OCI-LY7 (cell line): ENCODE results near the gene WWOX. TPM values are rescaled to one million over a fixed set of nuclear protein-coding genes. Genes with fewer than 3 reads are reported as not detected.

Source experiments
- BruUV-seq: library from RNA; stranded (reverse); fragments of 400-500 nt; replicated peaks from 2 replicates; lab custom pipeline; 2021; lab: Mats Ljungman, UMichigan
- CTCF ChIA-PET: fragments of 300-600 bp; sonication (Branson Sonifier 250); formaldehyde crosslinking; loops from one replicate; lab custom pipeline; 2022; ENCODE audit warnings: antibody characterized with exemption; ENCODE audit not compliant: unreplicated experiment; lab: Charles Lee
- POLR2A ChIA-PET: fragments of 300-600 bp; sonication (Branson Sonifier 250); formaldehyde crosslinking; loops from one replicate; lab custom pipeline; 2022; ENCODE audit warnings: antibody characterized with exemption; lab: Charles Lee
- DNase-seq: peaks from one replicate; pipeline ENCODE4 v3.0.0-alpha.2; 2015; ENCODE audit warnings: low spot score
- H2AFZ ChIP-seq: fragments of 200-600 bp; sonication (generic), shearing (Covaris generic); 2 replicates; pipeline ENCODE4 v1.6.1; 2014; ENCODE audit warnings: mild to moderate bottlenecking, antibody characterized with exemption, low read length, moderate library complexity
- H3K27ac ChIP-seq: fragments of 200-600 bp; sonication (generic); 2 replicates; pipeline ENCODE4 v1.5.1; 2014; ENCODE audit warnings: mixed run types, low read depth, mild to moderate bottlenecking, moderate library complexity, low read length, inconsistent platforms; ENCODE audit not compliant: poor library complexity, severe bottlenecking
- H3K36me3 ChIP-seq: fragments of 200-600 bp; sonication (generic); 2 replicates; pipeline ENCODE4 v1.6.1; 2014; ENCODE audit warnings: mild to moderate bottlenecking, antibody characterized with exemption, low read length, moderate library complexity, mixed read lengths; ENCODE audit not compliant: insufficient read depth
- H3K4me1 ChIP-seq: fragments of 200-600 bp; sonication (generic); 2 replicates; pipeline ENCODE4 v1.5.1; 2014; ENCODE audit warnings: mild to moderate bottlenecking, low read length; ENCODE audit not compliant: insufficient read depth, poor library complexity, severe bottlenecking
- H3K4me2 ChIP-seq: fragments of 200-600 bp; sonication (generic); 2 replicates; pipeline ENCODE4 v1.6.1; 2014; ENCODE audit warnings: mild to moderate bottlenecking, low read length
- H3K4me3 ChIP-seq: fragments of 200-600 bp; sonication (generic); 2 replicates; pipeline ENCODE4 v1.5.1; 2014; ENCODE audit warnings: mild to moderate bottlenecking, low read depth, low read length; ENCODE audit not compliant: poor library complexity, severe bottlenecking
- H3K79me2 ChIP-seq: fragments of 200-600 bp; sonication (generic); 2 replicates; pipeline ENCODE4 v1.6.1; 2016; ENCODE audit warnings: low read depth, mild to moderate bottlenecking, low read length, moderate library complexity, mixed read lengths; ENCODE audit not compliant: insufficient read depth
- H3K9me2 ChIP-seq: fragments of 200-600 bp; sonication (generic); 2 replicates; pipeline ENCODE4 v1.6.1; 2016; ENCODE audit warnings: mild to moderate bottlenecking, low read length, mixed read lengths; ENCODE audit not compliant: insufficient read depth
- H3K9me3 ChIP-seq: fragments of 200-600 bp; sonication (generic); 2 replicates; pipeline ENCODE4 v1.6.1; 2014; ENCODE audit warnings: mild to moderate bottlenecking, mixed run types, low read length, mixed read lengths
- H4K20me1 ChIP-seq: fragments of 200-600 bp; sonication (generic); 2 replicates; pipeline ENCODE4 v1.6.1; 2014; ENCODE audit warnings: mild to moderate bottlenecking, antibody characterized with exemption, low read length, moderate library complexity, mixed read lengths; ENCODE audit not compliant: insufficient read depth
- EZH2phosphoT487 ChIP-seq: fragments of 200-600 bp; sonication (generic); IDR thresholded peaks from 2 replicates; pipeline ENCODE4 v1.6.1; 2018; ENCODE audit warnings: low read depth, borderline replicate concordance, mild to moderate bottlenecking, mixed run types, antibody characterized with exemption, low read length, moderate library complexity, mixed read lengths
- intact Hi-C: fragments of 100-400 bp; cut with micrococcal nuclease; formaldehyde crosslinking; loops from one replicate; pipeline ENCODE4 v1.10.0; 2022; ENCODE audit not compliant: unreplicated experiment
- total RNA-seq, 2 experiments: library from RNA; depleted of rRNA in 1 of 2; stranded (reverse); fragments of >200 nt in 1 of 2; shearing (Covaris generic) in 1 of 2; gene quantifications; 2 replicates each; pipeline ENCODE4 v1.2.3, GENCODE V29; 2014 to 2022
- TF ChIP-seq, protein P1 (sequence below): fragments of 200-600 bp; sonication (generic); conservative IDR thresholded peaks from 2 replicates; pipeline ENCODE4 v1.5.1; 2014; ENCODE audit warnings: mild to moderate bottlenecking, antibody characterized with exemption, low read length, moderate library complexity, mixed read lengths

Gene WWOX
- total RNA-seq, 2 experiments from 2014 or later: 40.2 to 47.6 TPM

DNA sequence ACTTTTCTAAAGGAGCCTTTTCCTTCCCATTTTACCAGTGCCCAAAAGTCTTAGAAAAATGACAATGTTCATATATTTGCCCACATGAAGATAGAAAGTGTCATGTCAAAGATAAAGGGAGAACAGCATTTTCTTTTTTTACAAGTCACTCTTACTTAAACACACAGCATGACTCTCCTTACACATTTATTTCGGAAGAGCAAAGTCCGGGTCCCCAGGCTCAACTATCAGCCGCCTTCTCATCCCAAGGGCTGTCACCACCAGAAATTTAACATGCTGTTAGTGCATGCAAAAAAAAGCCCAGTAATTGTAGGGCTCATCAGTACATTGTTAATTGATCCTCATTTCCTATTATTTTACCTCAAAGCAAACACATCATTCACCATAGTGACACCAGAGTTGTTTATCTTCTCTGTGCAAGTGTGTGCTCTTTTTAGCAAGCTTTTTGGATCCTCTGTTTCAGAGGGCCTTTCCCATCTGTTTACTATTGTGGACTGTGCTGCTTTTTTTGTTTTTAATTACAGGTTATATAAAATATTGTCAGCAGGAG lies 560.3 kb downstream of the WWOX start:
- POLR2A ChIA-PET: no interaction called here
- Histone ChIP-seq H3K79me2 (no peaks in the 10 kb centered on the region), H3K9me3 (no peaks in the 10 kb centered on the region), H3K4me1 (no peaks in the 10 kb centered on the region), H3K9me2 (no peaks in the 10 kb centered on the region), H2AFZ (no peak overlapping the region), H3K27ac (no peak overlapping the region), H4K20me1 (no peaks in the 10 kb centered on the region), H3K36me3 (no peaks in the 10 kb centered on the region), H3K4me2 (no peak overlapping the region), H3K4me3 (no peak overlapping the region)
- CTCF ChIA-PET: no interaction called here
- BruUV-seq: no TSS peak
- TF ChIP-seq, protein P1, sequence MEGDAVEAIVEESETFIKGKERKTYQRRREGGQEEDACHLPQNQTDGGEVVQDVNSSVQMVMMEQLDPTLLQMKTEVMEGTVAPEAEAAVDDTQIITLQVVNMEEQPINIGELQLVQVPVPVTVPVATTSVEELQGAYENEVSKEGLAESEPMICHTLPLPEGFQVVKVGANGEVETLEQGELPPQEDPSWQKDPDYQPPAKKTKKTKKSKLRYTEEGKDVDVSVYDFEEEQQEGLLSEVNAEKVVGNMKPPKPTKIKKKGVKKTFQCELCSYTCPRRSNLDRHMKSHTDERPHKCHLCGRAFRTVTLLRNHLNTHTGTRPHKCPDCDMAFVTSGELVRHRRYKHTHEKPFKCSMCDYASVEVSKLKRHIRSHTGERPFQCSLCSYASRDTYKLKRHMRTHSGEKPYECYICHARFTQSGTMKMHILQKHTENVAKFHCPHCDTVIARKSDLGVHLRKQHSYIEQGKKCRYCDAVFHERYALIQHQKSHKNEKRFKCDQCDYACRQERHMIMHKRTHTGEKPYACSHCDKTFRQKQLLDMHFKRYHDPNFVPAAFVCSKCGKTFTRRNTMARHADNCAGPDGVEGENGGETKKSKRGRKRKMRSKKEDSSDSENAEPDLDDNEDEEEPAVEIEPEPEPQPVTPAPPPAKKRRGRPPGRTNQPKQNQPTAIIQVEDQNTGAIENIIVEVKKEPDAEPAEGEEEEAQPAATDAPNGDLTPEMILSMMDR: no peak
- TF ChIP-seq EZH2phosphoT487: no peak
- intact Hi-C loops: no loop called here
- DNase-seq: no peak

DNA sequence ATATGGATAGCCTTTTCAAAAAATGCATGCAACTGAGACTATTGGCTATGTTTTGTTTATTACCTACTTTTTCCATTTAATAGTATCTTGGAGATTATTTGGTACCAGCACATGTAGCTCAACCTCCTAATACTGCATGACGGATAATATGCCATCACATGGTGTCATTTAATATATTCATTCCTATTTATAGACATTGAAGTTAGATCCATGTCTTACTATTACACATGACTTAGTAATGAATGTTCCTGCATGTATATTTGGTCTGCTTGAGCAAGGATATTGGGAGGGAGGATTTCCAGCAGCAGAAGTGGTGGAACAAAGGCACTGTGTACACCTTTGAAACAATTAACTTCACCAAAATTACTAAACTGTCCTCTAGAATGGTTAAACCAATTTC lies 561.3 kb downstream of the WWOX start:
- CTCF ChIA-PET: no interaction called here
- no peaks in the 10 kb centered on the region for H3K9me3 ChIP-seq
- no TSS peak for BruUV-seq

DNA sequence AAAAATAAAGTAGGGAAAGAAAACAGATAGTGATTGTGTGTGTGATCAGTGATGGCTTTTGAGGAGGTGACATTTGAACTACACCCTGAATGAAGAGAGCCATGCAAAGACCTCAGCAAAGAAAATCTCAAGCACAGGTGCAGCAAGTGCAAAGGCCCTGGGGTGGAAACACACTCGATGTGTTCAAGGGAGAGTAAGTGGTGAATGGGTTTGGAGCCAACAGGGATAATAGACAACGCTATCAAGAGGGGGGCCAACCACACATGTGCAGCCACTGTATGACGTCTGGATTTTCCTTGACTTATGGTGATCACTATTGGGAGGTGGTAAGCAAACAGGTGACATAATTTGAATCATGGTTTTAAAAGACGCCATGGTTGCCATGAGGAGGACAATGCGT lies 564.2 kb downstream of the WWOX start:
- TF ChIP-seq, protein P1: no peak
- TF ChIP-seq EZH2phosphoT487: no peak
- Histone ChIP-seq H3K36me3 (no peaks in the 10 kb centered on the region), H3K79me2 (no peaks in the 10 kb centered on the region), H3K9me3 (no peaks in the 10 kb centered on the region), H3K27ac (no peak overlapping the region), H3K4me1 (no peaks in the 10 kb centered on the region), H3K4me3 (no peak overlapping the region), H3K4me2 (no peak overlapping the region), H2AFZ (no peak overlapping the region), H4K20me1 (no peaks in the 10 kb centered on the region), H3K9me2 (no peaks in the 10 kb centered on the region)
- DNase-seq: no peak
- BruUV-seq: no TSS peak
- ChIA-PET CTCF (no interaction called here), POLR2A (no interaction called here)
- intact Hi-C loops: no loop called here

More for the DNA sequence above, 561.3 kb downstream of the WWOX start:
- H3K36me3 ChIP-seq: no peaks in the 10 kb centered on the region
- H3K4me2 ChIP-seq: no peak overlapping the region
- no peaks in the 10 kb centered on the region for H3K79me2 ChIP-seq
- no peak for DNase-seq
- no peaks in the 10 kb centered on the region for H4K20me1 ChIP-seq
- no peaks in the 10 kb centered on the region for H3K4me1 ChIP-seq
- POLR2A ChIA-PET: no interaction called here
- TF ChIP-seq, protein P1: no peak
- no peak for TF ChIP-seq EZH2phosphoT487
- intact Hi-C loops: no loop called here
- H3K9me2 ChIP-seq: no peaks in the 10 kb centered on the region
- no peak overlapping the region for H2AFZ ChIP-seq
- no peak overlapping the region for H3K4me3 ChIP-seq
- no peak overlapping the region for H3K27ac ChIP-seq
